HG02763 (cell line): ENCODE measurements around the gene KRT74.

Experiments used
- ATAC-seq: cut with Tn5 transposase; IDR thresholded peaks from one replicate; pipeline ENCODE4 v1.9.1; 2021; ENCODE audit warnings: mild to moderate bottlenecking, moderate library complexity; ENCODE audit not compliant: unreplicated experiment

The KRT74 gene

DNA sequence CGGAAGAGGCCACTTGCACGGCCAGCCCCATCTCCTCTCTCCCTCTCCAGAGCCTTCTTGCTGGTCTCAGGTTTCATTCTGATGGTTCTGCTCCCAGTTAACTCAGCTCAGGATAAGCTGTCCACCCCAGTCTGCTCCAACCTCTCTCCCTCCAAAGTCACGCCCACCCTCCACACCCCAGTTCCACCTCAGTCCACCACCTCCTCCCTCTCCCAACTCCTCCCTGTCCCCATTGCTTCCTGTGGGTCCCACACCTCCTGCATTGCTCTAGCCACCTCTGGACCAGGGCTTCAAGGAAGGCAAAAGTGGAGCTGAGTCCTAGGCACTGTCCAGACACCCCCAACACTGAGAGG is 33.8 kb downstream of the KRT74 start:
- ATAC-seq, result no peak

- ATAC-seq, result no peak
Measured at GRCh38 chr12:52539083-52539820, 34.4 kb downstream of the KRT74 start.

DNA sequence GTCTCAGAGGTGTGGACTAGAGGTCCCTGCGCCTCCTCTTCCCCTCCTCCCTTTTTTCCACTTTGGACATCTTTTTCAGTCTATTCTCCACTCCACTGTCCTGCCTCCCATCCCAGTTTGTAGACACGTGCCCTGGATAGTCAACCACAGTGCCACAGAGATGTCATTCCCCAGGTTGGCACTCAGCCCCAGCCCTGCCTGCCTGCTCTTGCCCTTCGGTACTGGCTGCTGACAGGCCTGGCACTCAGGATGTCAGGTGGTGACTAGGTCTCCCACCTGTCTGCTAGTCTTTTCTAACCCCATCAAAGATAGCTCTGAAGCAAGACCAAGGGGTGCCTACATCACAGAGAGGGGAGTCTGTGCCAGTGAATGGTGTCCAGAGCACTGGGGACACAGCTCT is 36.5 kb downstream of the KRT74 start:
- no peak for ATAC-seq

GRCh38 chr12:52535574-52535973 is 38.1 kb downstream of the KRT74 start:
- ATAC-seq, result no peak

DNA sequence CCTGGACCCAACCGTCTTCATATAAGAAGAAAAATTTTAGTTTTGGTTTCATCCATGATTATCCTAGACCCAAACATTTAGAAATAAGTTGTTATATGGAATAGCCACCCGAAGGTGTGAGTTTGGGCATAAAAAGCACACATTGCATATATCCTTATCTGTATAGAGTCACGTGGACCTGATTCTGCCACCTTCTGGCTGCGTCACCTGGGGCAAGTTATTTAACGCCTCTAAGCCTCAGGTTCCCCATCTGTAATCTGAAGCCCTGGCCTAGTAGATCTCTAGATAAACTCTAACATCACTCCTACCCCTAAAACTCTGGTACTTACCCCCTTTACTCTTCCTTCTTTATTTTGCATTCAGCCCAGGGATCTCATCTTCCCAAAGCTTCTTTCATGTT is 39.2 kb downstream of the KRT74 start:
- ATAC-seq, result no peak

GRCh38 chr12:52533686-52534470 is 39.8 kb downstream of the KRT74 start:
- no peak for ATAC-seq

DNA sequence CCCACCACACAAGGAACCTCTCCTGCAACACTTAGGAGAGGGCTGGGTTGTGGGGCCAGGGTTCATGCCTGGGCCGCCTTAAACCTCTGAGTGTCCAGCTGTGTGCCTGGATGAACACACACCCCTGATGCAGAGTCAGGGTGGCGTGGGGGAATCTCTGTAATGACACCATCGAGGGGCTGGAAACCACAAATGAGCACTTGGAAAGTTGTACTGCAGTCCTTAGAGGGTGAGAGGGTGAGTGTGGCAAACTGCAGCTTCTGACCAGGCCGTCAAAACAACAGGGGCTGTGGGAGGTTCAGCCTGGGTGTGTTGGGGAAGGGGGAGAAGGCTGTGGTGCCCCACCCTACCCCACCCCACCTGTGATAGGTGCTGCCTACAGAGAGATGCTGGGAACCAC is 41.0 kb downstream of the KRT74 start:
- ATAC-seq, result no peak

- ATAC-seq, result no peak
Measured at GRCh38 chr12:52531566-52532300, 41.9 kb downstream of the KRT74 start.

- no peak for ATAC-seq
Measured at GRCh38 chr12:52530905-52531304, 42.7 kb downstream of the KRT74 start.

DNA sequence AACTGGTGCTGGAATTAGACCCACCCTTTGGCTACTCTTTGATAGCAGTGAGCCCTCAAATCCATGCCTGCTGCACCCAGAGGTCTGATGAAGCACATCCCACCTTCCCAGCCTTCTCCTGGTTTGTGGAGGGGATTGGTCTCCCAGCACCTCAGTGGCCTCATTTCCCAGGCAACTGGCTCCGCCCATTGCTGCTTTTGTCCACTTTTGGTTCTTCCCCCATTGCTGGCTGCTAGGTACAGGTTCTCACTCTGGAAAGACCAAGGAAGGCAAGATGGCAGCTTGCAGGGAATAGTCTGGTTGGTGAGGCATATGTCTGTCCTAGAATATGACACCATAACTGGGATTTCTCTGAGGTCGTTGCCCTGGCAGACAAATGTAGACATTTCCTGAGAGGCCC is 43.3 kb downstream of the KRT74 start:
- ATAC-seq, result no peak

DNA sequence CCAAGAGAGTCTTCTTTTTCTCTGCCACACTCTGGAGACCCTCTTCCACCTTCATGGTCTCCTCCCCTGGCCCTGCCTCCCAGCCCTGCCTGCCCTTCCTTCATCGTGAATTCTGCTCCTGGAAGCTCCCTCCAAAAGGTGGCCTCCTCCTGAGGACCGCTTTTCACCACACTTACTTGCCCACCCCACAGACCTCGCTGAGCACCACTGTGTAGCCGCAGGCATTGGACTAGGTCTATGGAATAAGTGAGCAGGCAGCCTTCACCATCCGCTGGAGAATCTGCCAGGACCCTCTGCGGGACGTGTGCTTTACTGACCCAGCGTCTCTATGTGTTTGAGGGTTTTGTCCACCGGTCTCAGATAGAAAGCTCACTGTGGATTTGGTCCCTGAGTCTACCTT is 43.8 kb downstream of the KRT74 start:
- ATAC-seq, result no peak

DNA sequence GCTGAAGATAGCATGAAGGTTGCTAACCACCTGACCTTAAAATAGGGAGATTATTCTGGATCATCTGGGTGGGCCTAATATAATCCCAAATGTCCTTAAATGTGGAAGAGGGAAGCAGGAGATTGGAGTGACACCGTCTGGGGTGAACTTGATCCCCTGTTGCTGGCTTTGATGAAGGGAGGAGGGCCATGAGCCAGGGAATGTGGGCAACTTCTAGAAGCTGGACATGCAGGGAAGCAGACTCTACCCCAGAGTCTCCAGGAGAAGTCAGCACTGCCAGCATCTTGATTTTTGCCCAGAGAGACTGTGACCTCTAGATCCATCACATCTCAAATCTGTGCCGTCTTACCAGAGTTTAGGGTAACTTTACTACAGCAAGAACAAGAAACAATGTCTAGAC is 44.2 kb downstream of the KRT74 start:
- ATAC-seq, result no peak

DNA sequence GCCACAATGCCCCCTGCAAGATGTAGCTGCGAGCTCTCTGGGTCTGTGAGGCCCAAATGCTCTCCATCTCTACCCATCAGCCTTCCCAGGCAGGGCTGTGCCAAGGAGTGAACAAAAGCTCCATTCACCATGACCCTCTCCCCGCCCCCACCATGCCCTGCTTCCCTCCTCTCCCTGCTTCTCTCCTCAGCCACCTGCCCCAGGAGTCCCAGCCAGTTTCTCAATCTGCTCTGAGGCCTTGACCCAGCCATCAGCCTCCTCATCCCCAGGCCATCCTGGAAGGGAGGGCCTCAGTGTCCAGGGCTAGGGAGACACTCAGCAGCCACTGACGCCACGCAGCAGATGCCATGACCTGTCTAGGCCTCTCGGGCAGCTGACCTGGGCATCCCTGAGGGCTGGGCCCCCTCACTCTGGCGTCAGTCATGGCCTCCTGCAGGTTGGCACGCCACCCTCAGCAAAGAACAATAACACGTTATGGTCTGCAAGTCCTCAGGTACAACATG is 45.0 kb downstream of the KRT74 start:
- no peak for ATAC-seq

DNA sequence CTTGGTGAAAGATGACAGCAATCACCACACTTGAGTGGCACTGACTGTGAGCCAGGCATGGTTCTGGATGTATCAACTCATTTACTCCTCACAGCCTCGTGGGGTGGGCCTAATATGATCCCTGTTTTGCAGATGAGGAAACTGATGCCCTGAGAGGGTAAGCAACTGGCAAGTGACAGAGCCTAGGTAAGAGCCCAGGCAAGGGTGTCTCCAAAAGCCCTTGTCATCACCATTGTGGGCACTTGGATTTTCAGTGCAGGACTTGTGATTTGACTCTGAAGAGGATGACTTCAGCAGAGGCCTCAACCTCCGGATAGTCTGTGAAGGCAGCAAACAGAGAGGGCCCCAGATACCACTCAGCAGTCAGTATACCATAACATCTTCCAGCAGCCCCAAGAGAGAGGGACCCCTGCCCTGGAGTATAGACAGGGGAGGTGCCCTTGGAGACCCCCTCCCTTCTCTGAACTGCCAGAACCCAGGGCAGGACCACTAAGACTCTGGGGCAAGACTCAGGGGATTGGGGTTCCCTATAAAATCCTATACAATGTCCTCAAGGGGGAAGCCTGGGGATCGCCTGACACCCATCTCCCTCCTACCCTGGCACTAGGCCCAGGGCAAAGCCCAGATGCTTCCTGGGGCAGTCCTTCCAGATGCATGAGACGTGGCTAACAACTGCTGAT is 46.4 kb downstream of the KRT74 start:
- no peak for ATAC-seq

DNA sequence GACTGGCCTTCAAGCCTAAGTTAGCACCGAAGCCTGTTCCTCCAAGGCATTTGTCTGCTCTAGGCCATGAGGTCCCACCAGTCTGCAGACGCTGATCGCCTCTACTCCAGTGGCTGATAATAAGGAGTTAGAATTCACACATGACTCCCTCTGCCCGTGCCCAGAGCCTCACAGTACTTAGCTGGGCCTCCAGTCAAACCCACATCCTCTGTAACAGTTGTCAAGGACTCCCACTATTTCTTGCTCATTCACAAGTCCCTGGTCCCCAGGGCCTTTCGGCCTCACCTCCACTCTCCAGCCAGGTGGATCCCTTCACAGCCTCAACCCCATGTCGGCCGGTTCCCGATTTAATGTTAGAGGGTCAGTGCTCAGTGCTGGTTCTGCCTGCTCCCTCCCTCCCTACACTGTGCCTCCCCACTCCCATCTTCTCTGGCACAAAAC is 47.1 kb downstream of the KRT74 start:
- no peak for ATAC-seq

- no peak for ATAC-seq
Measured at GRCh38 chr12:52525661-52526499, 47.8 kb downstream of the KRT74 start.

DNA sequence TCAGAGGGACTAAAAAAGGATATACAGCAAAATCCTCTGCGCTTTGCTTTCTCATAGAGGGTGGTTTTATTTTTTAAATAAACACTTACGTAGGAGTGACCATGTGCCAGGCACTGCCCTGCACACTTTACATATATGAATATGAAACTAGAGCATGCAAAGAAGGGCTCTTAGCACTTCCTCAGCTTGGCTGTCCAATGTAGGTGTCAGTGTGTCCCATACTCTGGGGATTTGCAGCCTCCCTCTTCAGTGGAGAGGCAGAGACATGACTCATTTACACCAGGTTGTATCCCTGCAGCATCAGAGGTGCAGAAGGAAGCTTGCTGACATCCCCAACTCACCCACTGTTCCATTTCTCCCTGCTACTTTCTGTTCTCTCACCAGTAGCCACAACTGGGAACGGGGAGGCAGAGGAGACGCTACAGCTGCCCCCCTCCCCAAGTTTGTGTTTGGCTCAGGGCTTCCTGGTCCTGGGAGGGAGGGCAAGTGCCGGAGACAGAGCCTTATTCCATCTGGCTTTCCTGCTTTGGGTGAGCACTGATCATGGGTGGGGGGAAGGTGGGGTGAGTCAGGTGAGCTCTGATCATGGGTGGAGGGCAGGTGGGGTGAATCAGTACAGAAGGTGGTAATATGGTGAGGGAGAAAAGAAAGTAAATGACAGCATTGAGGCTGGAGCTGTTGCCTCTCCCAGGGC is 48.6 kb downstream of the KRT74 start:
- no peak for ATAC-seq

GRCh38 chr12:52524241-52524897 is 49.3 kb downstream of the KRT74 start:
- no peak for ATAC-seq

- no peak for ATAC-seq
Measured at GRCh38 chr12:52523824-52524223, 49.8 kb downstream of the KRT74 start.
